ENCODE data around the gene NEK9.

The NEK9 gene

GRCh38 chr14:75141062-75141461 is 14.2 kb upstream of the NEK9 start:
- TF ChIP-seq FOXP2 (optimal IDR thresholded peaks at IDR 0.05; ENCODE audit: borderline replicate concordance, extremely low read depth, extremely low read length, insufficient read depth): no peak
- no peak for TF ChIP-seq REST (IDR thresholded peaks at IDR 0.05; ENCODE audit: insufficient read depth in 1 of 2, low read depth in 2 of 2, low read length in 2 of 2)
- no peak for TF ChIP-seq TAF1 (IDR thresholded peaks at IDR 0.05; ENCODE audit: borderline replicate concordance, insufficient read depth, low read length)
- TF ChIP-seq SIN3A (IDR thresholded peaks at IDR 0.05; ENCODE audit: borderline replicate concordance, insufficient read depth, low read length): no peak
- no peak for TF ChIP-seq POLR2AphosphoS5 (IDR thresholded peaks at IDR 0.05; ENCODE audit: low read depth, low read length)

GRCh38 chr14:75140620-75141019 is 13.8 kb upstream of the NEK9 start:
- no peak for TF ChIP-seq FOXP2 (optimal IDR thresholded peaks at IDR 0.05; ENCODE audit: borderline replicate concordance, extremely low read depth, extremely low read length, insufficient read depth)

GRCh38 chr14:75139185-75139584 is 12.3 kb upstream of the NEK9 start:
- TF ChIP-seq POLR2AphosphoS5 (IDR thresholded peaks at IDR 0.05; ENCODE audit: low read depth, low read length) (no peak), REST (IDR thresholded peaks at IDR 0.05; ENCODE audit: insufficient read depth in 1 of 2, low read depth in 2 of 2, low read length in 2 of 2) (no peak), FOXP2 (optimal IDR thresholded peaks at IDR 0.05; ENCODE audit: borderline replicate concordance, extremely low read depth, extremely low read length, insufficient read depth) (no peak), SIN3A (IDR thresholded peaks at IDR 0.05; ENCODE audit: borderline replicate concordance, insufficient read depth, low read length) (no peak), TAF1 (IDR thresholded peaks at IDR 0.05; ENCODE audit: borderline replicate concordance, insufficient read depth, low read length) (no peak)

GRCh38 chr14:75138492-75138891 is 11.6 kb upstream of the NEK9 start:
- no peak for TF ChIP-seq TAF1 (IDR thresholded peaks at IDR 0.05; ENCODE audit: borderline replicate concordance, insufficient read depth, low read length)
- TF ChIP-seq POLR2AphosphoS5 (IDR thresholded peaks at IDR 0.05; ENCODE audit: low read depth, low read length): no peak
- TF ChIP-seq FOXP2 (optimal IDR thresholded peaks at IDR 0.05; ENCODE audit: borderline replicate concordance, extremely low read depth, extremely low read length, insufficient read depth): no peak
- TF ChIP-seq REST (IDR thresholded peaks at IDR 0.05; ENCODE audit: insufficient read depth in 1 of 2, low read depth in 2 of 2, low read length in 2 of 2): no peak
- TF ChIP-seq SIN3A (IDR thresholded peaks at IDR 0.05; ENCODE audit: borderline replicate concordance, insufficient read depth, low read length): no peak

- TF ChIP-seq FOXP2 (optimal IDR thresholded peaks at IDR 0.05; ENCODE audit: borderline replicate concordance, extremely low read depth, extremely low read length, insufficient read depth) (no peak), SIN3A (IDR thresholded peaks at IDR 0.05; ENCODE audit: borderline replicate concordance, insufficient read depth, low read length) (no peak), TAF1 (IDR thresholded peaks at IDR 0.05; ENCODE audit: borderline replicate concordance, insufficient read depth, low read length) (no peak), POLR2AphosphoS5 (IDR thresholded peaks at IDR 0.05; ENCODE audit: low read depth, low read length) (no peak)
Observed at GRCh38 chr14:75134644-75135043, 7.8 kb upstream of the NEK9 start.

GRCh38 chr14:75133597-75133996 is 6.7 kb upstream of the NEK9 start:
- TF ChIP-seq FOXP2 (optimal IDR thresholded peaks at IDR 0.05; ENCODE audit: borderline replicate concordance, extremely low read depth, extremely low read length, insufficient read depth) (no peak), SIN3A (IDR thresholded peaks at IDR 0.05; ENCODE audit: borderline replicate concordance, insufficient read depth, low read length) (no peak), POLR2AphosphoS5 (IDR thresholded peaks at IDR 0.05; ENCODE audit: low read depth, low read length) (no peak), TAF1 (IDR thresholded peaks at IDR 0.05; ENCODE audit: borderline replicate concordance, insufficient read depth, low read length) (no peak), REST (IDR thresholded peaks at IDR 0.05; ENCODE audit: insufficient read depth in 1 of 2, low read depth in 2 of 2, low read length in 2 of 2) (no peak)
